ENCODE results near the gene MFAP4.

DNA sequence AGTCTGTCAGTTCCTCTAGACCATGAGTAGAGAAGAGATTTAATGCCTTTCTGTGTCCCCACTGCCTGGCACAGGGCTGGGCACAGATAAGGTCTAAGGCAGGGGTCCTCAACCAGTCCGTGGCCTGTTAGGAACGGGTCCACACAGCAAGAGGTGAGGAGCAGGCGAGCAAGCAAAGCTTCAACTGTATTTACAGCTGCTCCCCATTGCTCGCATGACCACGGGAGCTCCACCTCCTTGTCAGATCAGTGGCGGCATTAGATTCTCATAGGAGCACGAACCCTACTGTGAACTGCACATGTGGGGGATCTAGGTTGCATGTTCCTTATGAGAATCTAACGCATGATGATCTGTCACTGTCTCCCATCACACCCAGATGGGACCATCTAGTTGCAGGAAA lies 26.2 kb downstream of the MFAP4 start:
- TF ChIP-seq, protein P1, sequence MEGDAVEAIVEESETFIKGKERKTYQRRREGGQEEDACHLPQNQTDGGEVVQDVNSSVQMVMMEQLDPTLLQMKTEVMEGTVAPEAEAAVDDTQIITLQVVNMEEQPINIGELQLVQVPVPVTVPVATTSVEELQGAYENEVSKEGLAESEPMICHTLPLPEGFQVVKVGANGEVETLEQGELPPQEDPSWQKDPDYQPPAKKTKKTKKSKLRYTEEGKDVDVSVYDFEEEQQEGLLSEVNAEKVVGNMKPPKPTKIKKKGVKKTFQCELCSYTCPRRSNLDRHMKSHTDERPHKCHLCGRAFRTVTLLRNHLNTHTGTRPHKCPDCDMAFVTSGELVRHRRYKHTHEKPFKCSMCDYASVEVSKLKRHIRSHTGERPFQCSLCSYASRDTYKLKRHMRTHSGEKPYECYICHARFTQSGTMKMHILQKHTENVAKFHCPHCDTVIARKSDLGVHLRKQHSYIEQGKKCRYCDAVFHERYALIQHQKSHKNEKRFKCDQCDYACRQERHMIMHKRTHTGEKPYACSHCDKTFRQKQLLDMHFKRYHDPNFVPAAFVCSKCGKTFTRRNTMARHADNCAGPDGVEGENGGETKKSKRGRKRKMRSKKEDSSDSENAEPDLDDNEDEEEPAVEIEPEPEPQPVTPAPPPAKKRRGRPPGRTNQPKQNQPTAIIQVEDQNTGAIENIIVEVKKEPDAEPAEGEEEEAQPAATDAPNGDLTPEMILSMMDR (conservative IDR thresholded peaks at IDR 0.05 in 1 of 2, IDR thresholded peaks at IDR 0.05 in 1 of 2; ENCODE audit: extremely low read depth in 1 of 2, insufficient read depth in 1 of 2, low read depth in 1 of 2, low read length in 2 of 2) = no peak
- no peak for TF ChIP-seq EZH2 (IDR thresholded peaks at IDR 0.05; ENCODE audit: borderline replicate concordance, low read length)
